ENCODE results near the gene SIL1. TPM values are rescaled to one million over a fixed set of nuclear protein-coding genes. Genes with fewer than 3 reads are reported as not detected.
"Not testable (repeated sequence)": the region's sequence is repeated elsewhere in the genome, so short reads cannot be mapped to it uniquely, and the experiment has no call there.

SIL1 gene
- polyA plus RNA-seq, 1 donor (not counting 4 experiments of a cell fraction or from before 2014, with no cell fraction given), result 45.4 TPM

GRCh38 chr5:139181322-139181730 lies 16.8 kb downstream of the SIL1 start:
- Histone ChIP-seq H3K9me1 (ENCODE audit: control insufficient read depth, extremely low read depth, insufficient read depth, low read length) (peaks cover 6% of the 10 kb centered on the region), H4K20me1 (ENCODE audit: control insufficient read depth, extremely low read depth, insufficient read depth, low read length) (no peaks in the 10 kb centered on the region), H3K9ac (ENCODE audit: control insufficient read depth, extremely low read depth, insufficient read depth, low read length) (no peak overlapping the region), H2AFZ (ENCODE audit: control insufficient read depth, low read length) (no peak overlapping the region), H3K4me2 (ENCODE audit: control insufficient read depth, extremely low read depth, insufficient read depth, low read depth, low read length) (no peak overlapping the region), H3K79me2 (ENCODE audit: control insufficient read depth, insufficient read depth, low read length) (peaks cover 35% of the 10 kb centered on the region), H3K27me3 (ENCODE audit: control insufficient read depth, extremely low read depth, insufficient read depth, low read length) (no peaks in the 10 kb centered on the region), H3K36me3 (ENCODE audit: control insufficient read depth in 2 of 2, extremely low read depth in 1 of 2, insufficient read depth in 2 of 2, low read length in 2 of 2) (no peaks in the 10 kb centered on the region), H3K4me3 (ENCODE audit: control insufficient read depth in 2 of 3, extremely low read depth in 1 of 3, insufficient read depth in 2 of 3, low read depth in 1 of 3, low read length in 3 of 3) (no peak overlapping the region), H3K9me3 (ENCODE audit: control insufficient read depth, low read depth, low read length) (no peaks in the 10 kb centered on the region), H3K4me1 (ENCODE audit: control insufficient read depth, extremely low read depth, insufficient read depth, low read length) (peaks cover 37% of the 10 kb centered on the region), H3K27ac (ENCODE audit: control insufficient read depth, insufficient read depth, low read length) (no peak overlapping the region)
- TF ChIP-seq EZH2 (IDR thresholded peaks at IDR 0.05; ENCODE audit: low read length) (no peak), CTCF (optimal IDR thresholded peaks at IDR 0.05 in 1 of 3, IDR thresholded peaks at IDR 0.05 in 1 of 3, conservative IDR thresholded peaks at IDR 0.05 in 1 of 3; ENCODE audit: extremely low read depth in 1 of 3, insufficient read depth in 2 of 3, low read length in 3 of 3) (no peak)
- dilution Hi-C loops (cut with MboI; ENCODE audit: extremely low pct_ligation_motif_present, low sequenced_read_pairs), result no loop called here
- DNase-seq (ENCODE audit: low read depth, low spot score) (no peak), FAIRE-seq (no peak)

GRCh38 chr5:139180850-139181249 lies 17.3 kb downstream of the SIL1 start:
- Histone ChIP-seq H3K27me3 (ENCODE audit: control insufficient read depth, extremely low read depth, insufficient read depth, low read length) (no peaks in the 10 kb centered on the region), H3K4me1 (ENCODE audit: control insufficient read depth, extremely low read depth, insufficient read depth, low read length) (peaks cover 37% of the 10 kb centered on the region), H4K20me1 (ENCODE audit: control insufficient read depth, extremely low read depth, insufficient read depth, low read length) (no peaks in the 10 kb centered on the region), H3K9me1 (ENCODE audit: control insufficient read depth, extremely low read depth, insufficient read depth, low read length) (peaks cover 6% of the 10 kb centered on the region), H2AFZ (ENCODE audit: control insufficient read depth, low read length) (no peak overlapping the region), H3K9me3 (ENCODE audit: control insufficient read depth, low read depth, low read length) (no peaks in the 10 kb centered on the region), H3K36me3 (ENCODE audit: control insufficient read depth in 2 of 2, extremely low read depth in 1 of 2, insufficient read depth in 2 of 2, low read length in 2 of 2) (no peaks in the 10 kb centered on the region), H3K4me3 (ENCODE audit: control insufficient read depth in 2 of 3, extremely low read depth in 1 of 3, insufficient read depth in 2 of 3, low read depth in 1 of 3, low read length in 3 of 3) (no peak overlapping the region), H3K27ac (ENCODE audit: control insufficient read depth, insufficient read depth, low read length) (no peak overlapping the region), H3K79me2 (ENCODE audit: control insufficient read depth, insufficient read depth, low read length) (peaks cover 39% of the 10 kb centered on the region), H3K4me2 (ENCODE audit: control insufficient read depth, extremely low read depth, insufficient read depth, low read depth, low read length) (no peak overlapping the region), H3K9ac (ENCODE audit: control insufficient read depth, extremely low read depth, insufficient read depth, low read length) (no peak overlapping the region)
- FAIRE-seq (no peak), DNase-seq (ENCODE audit: low read depth, low spot score) (no peak)
- dilution Hi-C loops (cut with MboI; ENCODE audit: extremely low pct_ligation_motif_present, low sequenced_read_pairs), result no loop called here
- no peak for TF ChIP-seq CTCF (optimal IDR thresholded peaks at IDR 0.05 in 1 of 3, IDR thresholded peaks at IDR 0.05 in 1 of 3, conservative IDR thresholded peaks at IDR 0.05 in 1 of 3; ENCODE audit: extremely low read depth in 1 of 3, insufficient read depth in 2 of 3, low read length in 3 of 3)
- no peak for TF ChIP-seq EZH2 (IDR thresholded peaks at IDR 0.05; ENCODE audit: low read length)

- H4K20me1 ChIP-seq (ENCODE audit: control insufficient read depth, extremely low read depth, insufficient read depth, low read length); H3K4me3 ChIP-seq (ENCODE audit: control insufficient read depth in 2 of 3, extremely low read depth in 1 of 3, insufficient read depth in 2 of 3, low read depth in 1 of 3, low read length in 3 of 3); dilution Hi-C loops (cut with MboI; ENCODE audit: extremely low pct_ligation_motif_present, low sequenced_read_pairs); H3K4me2 ChIP-seq (ENCODE audit: control insufficient read depth, extremely low read depth, insufficient read depth, low read depth, low read length); H3K9me3 ChIP-seq (ENCODE audit: control insufficient read depth, low read depth, low read length); H3K27ac ChIP-seq (ENCODE audit: control insufficient read depth, insufficient read depth, low read length); H3K27me3 ChIP-seq (ENCODE audit: control insufficient read depth, extremely low read depth, insufficient read depth, low read length); H3K9ac ChIP-seq (ENCODE audit: control insufficient read depth, extremely low read depth, insufficient read depth, low read length); FAIRE-seq; DNase-seq (ENCODE audit: low read depth, low spot score); H2AFZ ChIP-seq (ENCODE audit: control insufficient read depth, low read length); H3K36me3 ChIP-seq (ENCODE audit: control insufficient read depth in 2 of 2, extremely low read depth in 1 of 2, insufficient read depth in 2 of 2, low read length in 2 of 2); H3K9me1 ChIP-seq (ENCODE audit: control insufficient read depth, extremely low read depth, insufficient read depth, low read length): not testable (repeated sequence)
- H3K4me1 ChIP-seq (ENCODE audit: control insufficient read depth, extremely low read depth, insufficient read depth, low read length), result peaks cover 37% of the 10 kb centered on the region
- peaks cover 42% of the 10 kb centered on the region for H3K79me2 ChIP-seq (ENCODE audit: control insufficient read depth, insufficient read depth, low read length)
Measured at GRCh38 chr5:139179778-139180513, 18.2 kb downstream of the SIL1 start.
